ENCODE data around the gene HOXC12. TPM values are rescaled to one million over a fixed set of nuclear protein-coding genes. Genes with fewer than 3 reads are reported as not detected.
A peak's percentile ranks its signal among the peaks of the same experiment; 100 is the strongest.

HOXC12 gene
- total RNA-seq, 2 donors from 2014 or later, result not detected

DNA sequence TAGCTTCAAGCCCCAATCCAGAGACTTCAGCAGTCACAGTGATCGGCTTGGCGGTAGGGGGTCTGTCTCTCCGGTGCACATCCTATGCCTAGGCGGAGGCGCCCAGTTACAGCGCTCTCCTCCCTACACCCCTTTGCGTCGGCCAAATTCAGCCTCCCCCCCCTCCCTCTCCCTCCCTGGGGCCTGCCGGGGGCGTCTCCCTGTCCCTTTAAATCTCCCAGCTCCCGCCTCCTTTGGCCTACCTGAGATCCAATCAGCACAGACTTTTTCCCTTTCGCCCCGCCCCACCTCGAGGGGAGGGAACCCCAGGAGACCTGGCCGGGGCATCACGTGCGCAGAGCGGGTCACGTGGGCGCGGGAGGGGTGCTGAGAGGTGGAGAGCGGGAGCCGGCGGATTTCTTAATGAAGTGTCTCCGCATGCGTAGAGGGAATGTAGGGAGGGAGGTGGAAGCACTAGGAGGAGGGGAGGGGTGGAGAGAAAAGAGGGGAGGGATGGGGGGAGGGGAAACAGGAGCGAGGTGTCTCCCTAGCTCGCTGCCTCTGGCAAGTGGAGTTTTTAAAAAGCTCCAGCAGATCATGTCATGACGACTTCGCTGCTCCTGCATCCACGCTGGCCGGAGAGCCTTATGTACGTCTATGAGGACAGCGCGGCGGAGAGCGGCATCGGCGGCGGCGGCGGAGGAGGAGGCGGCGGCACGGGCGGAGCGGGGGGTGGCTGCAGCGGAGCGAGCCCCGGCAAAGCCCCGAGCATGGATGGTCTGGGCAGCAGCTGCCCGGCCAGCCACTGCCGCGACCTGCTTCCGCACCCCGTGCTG is 16.2 kb upstream of the HOXC12 start, which contains the start of gene HOXC13:
Gene HOXC13 (plus strand): TSS at position 506 of the 815 bp plus-strand sequence. CDS start 76 bp downstream, at position 582.
- Mint-ChIP-seq H3K9me3 (no peaks in the 10 kb centered on the region), H3K36me3 (peaks cover 0 to 6% of the 10 kb centered on the region in 2 donors), H3K27ac (peak within 1 kb of the TSS in 1 of 2 donors; percentile 67)
- ATAC-seq (peak in 1 of 2 donors; percentile 61), DNase-seq (ENCODE audit: low spot score in 2 of 2) (no peak)

DNA sequence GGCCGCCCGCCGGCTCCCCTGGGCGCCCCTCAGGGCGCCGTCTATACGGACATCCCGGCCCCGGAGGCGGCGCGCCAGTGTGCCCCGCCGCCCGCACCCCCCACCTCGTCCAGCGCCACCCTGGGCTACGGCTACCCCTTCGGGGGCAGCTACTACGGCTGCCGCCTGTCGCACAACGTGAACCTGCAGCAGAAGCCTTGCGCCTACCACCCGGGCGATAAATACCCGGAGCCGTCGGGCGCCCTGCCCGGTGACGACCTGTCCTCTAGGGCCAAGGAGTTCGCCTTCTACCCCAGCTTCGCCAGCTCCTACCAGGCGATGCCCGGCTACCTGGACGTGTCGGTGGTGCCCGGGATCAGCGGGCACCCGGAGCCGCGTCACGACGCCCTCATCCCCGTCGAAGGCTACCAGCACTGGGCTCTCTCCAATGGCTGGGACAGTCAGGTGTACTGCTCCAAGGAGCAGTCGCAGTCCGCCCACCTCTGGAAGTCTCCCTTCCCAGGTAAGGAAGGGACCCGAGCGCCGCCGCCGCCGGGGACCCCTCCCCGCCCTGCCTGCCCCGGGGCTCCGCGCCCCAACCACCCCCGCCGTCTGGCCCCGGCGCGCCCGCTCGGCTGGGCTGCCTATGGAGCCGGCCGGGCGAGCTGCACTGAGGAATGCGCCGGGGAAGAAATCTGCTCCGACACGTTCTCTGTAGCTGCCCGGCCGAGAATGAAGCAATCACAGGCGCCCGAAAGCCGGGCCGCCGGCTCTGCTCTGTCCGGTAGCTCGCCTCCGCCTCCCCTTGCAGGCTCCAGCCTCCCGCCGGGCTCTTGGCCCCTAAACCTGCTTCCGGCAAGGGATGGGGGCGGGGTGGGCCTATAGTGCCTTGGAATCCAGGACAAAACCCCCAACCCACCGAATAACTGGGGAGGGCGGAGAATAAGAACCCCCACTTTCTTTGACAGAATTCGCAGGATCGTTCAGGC is 15.3 kb upstream of the HOXC12 start:
- no peak for ATAC-seq
- Mint-ChIP-seq H3K9me3 (no peaks in the 10 kb centered on the region), H3K36me3 (no peaks in the 10 kb centered on the region), H3K27ac (no peak overlapping the region)
- DNase-seq (ENCODE audit: low spot score in 2 of 2), result no peak

DNA sequence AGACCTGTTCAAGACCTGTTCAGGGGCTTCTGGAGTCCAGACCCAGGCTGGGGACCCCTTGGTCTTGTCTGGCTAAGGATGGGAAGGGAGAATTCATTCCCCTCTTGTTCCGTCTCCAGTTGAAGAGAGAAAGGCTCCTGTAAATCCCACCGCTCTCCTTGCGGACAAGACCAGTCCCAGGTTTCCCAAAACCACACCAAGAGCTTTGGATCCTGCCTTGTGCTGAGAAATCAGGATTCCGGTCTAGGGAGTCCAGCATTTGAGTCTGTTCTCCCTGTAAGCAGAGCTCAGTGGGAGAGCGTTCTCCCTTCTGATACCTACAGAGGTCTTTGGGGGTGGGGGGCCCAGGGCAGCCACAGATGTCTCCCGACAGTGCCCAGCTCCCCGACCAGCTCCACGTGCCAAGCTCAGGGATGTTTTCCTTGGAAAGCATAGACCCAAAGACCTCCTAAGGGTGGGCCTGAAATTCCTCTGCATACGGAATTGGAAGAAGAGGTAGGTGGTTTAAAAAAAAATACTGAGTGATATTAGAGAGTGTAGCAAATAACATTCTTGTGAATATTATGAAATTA is 14.2 kb upstream of the HOXC12 start:
- no peak for ATAC-seq
- Mint-ChIP-seq H3K9me3 (no peaks in the 10 kb centered on the region), H3K27ac (no peak overlapping the region), H3K36me3 (no peaks in the 10 kb centered on the region)
- DNase-seq (ENCODE audit: low spot score in 2 of 2), result no peak

DNA sequence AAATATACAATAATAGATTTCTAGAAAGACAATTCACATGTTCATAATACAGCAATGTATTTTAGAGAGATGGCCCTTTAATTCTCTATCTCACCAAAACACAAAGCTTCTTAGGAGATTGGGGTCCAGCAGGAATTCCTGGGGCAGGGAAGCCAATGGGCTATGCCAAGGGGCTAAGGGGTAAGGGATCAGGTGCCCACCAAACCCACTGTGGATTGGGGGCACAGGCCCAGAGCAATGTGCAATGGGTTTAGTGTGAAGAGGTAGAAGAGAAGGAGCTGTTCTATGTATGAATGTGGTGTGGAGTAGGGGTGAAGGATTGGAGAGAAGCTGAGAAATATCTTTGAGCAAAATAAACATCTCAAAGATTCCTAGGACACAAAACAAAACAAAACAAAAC is 13.5 kb upstream of the HOXC12 start:
- H3K9me3 Mint-ChIP-seq, result no peaks in the 10 kb centered on the region
- DNase-seq (ENCODE audit: low spot score in 2 of 2) (no peak), ATAC-seq (no peak)
- H3K27ac Mint-ChIP-seq, result no peak overlapping the region
- peaks cover 0 to 6% of the 10 kb centered on the region in 2 donors for H3K36me3 Mint-ChIP-seq

DNA sequence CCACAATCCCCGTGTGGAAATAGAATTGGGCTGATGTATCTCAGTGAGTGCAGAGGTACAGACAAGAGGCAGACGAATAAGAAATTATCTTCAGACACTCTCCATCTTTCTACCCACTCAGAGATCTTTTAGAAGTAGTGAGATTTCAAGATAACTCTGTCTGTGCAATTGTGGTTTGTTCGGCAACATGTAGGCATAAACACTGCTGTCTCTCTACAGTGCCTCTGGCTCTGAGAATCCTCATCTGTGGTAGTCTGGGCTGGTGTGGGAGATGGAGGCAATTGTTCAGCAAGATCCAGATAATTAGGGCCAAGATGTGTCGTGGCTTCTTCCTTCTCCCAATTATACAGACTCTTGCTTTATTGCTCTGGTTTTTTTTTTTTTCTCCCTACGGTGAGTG is 13.0 kb upstream of the HOXC12 start:
- Mint-ChIP-seq H3K27ac (no peak overlapping the region), H3K9me3 (no peaks in the 10 kb centered on the region), H3K36me3 (peaks cover 0 to 6% of the 10 kb centered on the region in 2 donors)
- DNase-seq (ENCODE audit: low spot score in 2 of 2) (no peak), ATAC-seq (no peak)

DNA sequence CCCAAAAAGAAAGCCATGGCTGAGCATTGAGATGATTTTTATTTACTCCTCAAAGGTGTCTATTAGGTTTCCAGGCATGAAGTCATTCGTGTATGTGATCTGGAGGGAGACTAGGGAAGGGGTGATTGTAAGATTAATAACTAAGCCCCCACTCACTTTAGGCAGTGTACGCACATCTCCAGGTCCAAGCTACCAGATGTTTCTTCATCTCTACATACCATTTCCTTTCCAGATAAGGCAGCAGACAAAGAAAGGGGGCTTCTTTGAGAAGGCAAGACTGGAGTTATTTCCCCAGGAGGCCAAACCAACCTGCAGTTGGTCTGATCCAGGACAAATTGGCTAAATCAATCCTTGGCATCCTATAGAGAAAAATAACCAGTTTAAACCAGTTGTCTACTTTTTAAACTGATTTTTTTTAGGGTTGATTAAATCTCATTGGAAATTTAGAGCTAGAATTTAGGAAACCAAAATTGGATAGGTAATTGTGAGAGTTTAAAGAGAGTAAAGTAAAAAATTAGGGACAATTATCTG is 12.2 kb upstream of the HOXC12 start:
- DNase-seq (ENCODE audit: low spot score in 2 of 2), result no peak
- Mint-ChIP-seq H3K9me3 (no peaks in the 10 kb centered on the region), H3K36me3 (peaks cover 0 to 6% of the 10 kb centered on the region in 2 donors), H3K27ac (no peak overlapping the region)
- no peak for ATAC-seq

DNA sequence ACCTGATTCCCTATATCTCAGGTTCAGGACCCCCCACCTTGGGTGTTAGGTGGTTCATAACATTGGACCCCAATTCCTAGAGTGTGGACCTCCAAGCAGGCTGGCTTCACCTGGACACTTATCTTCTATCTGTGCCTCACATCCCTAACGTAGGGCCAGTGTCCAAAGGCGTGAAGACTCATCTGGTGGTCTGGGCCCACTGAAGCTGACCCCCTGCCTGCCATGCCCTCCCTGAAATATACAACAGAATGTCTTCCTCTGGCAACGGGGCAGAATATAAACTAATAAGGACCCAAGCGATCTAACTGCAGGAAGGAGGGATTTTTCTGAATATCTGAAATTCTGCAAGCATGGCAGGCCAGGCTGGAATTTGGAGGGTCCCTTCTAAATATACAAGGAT is 10.5 kb upstream of the HOXC12 start:
- no peak for ATAC-seq
- peaks cover 0 to 6% of the 10 kb centered on the region in 2 donors for H3K36me3 Mint-ChIP-seq
- H3K9me3 Mint-ChIP-seq, result no peaks in the 10 kb centered on the region
- H3K27ac Mint-ChIP-seq, result no peak overlapping the region
- no peak for DNase-seq (ENCODE audit: low spot score in 2 of 2)

DNA sequence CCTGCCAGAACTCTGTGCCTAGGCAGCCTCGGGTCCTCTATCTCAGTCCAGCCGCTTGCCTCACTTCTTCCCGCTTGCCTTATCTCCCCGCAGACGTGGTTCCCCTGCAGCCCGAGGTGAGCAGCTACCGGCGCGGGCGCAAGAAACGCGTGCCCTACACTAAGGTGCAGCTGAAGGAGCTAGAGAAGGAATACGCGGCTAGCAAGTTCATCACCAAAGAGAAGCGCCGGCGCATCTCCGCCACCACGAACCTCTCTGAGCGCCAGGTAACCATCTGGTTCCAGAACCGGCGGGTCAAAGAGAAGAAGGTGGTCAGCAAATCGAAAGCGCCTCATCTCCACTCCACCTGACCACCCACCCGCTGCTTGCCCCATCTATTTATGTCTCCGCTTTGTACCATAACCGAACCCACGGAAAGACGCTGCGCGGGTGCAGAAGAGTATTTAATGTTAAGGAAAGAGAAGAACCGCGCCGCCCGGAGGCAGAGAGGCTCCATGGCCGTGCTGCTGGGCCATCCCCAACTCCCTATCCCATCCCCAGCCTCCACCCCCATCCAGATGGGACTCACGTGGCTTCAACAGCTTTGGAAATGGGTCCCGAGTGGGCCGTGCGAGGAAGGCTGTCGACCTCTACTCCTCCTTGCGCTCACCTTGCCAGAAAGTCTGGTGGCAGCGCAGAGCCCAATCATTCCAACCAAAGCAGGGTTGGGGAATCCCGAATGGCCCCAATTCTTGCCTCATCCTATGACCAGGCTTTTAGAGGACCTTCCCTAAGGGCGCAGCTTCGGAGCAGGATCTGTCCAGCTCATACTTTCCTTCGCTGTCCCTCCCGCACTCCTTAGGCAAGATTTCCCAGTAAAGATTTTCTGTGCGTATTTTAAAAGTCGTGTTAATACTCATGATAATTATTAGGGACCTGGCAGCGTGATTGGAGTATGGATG is 9.5 kb upstream of the HOXC12 start:
- DNase-seq (ENCODE audit: low spot score in 2 of 2) (no peak), ATAC-seq (no peak)
- Mint-ChIP-seq H3K9me3 (no peaks in the 10 kb centered on the region), H3K27ac (no peak overlapping the region), H3K36me3 (peaks cover 0 to 6% of the 10 kb centered on the region in 2 donors)

DNA sequence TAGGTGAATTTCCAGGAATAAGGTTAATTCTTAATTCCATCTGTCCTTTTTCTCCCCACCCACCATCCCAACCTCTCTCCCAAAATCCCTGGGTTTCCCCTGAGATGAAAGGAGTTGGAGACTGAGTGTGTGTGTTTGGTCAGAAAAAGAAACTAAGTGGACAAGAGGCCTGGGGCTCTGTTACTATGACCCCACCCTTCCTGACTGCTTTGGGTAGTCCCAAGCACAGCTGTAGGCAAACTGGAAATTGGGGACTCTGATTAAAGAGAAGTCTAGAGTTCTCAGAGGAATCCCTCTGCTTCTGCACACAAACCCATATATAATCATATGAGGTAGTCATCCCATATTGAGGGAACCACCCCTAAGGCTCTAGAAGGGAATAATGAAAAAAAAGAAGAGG is 7.0 kb upstream of the HOXC12 start:
- H3K9me3 Mint-ChIP-seq, result no peaks in the 10 kb centered on the region
- peaks cover 0 to 20% of the 10 kb centered on the region in 2 donors for H3K36me3 Mint-ChIP-seq
- DNase-seq (ENCODE audit: low spot score in 2 of 2), result no peak
- H3K27ac Mint-ChIP-seq, result no peak overlapping the region
- no peak for ATAC-seq

DNA sequence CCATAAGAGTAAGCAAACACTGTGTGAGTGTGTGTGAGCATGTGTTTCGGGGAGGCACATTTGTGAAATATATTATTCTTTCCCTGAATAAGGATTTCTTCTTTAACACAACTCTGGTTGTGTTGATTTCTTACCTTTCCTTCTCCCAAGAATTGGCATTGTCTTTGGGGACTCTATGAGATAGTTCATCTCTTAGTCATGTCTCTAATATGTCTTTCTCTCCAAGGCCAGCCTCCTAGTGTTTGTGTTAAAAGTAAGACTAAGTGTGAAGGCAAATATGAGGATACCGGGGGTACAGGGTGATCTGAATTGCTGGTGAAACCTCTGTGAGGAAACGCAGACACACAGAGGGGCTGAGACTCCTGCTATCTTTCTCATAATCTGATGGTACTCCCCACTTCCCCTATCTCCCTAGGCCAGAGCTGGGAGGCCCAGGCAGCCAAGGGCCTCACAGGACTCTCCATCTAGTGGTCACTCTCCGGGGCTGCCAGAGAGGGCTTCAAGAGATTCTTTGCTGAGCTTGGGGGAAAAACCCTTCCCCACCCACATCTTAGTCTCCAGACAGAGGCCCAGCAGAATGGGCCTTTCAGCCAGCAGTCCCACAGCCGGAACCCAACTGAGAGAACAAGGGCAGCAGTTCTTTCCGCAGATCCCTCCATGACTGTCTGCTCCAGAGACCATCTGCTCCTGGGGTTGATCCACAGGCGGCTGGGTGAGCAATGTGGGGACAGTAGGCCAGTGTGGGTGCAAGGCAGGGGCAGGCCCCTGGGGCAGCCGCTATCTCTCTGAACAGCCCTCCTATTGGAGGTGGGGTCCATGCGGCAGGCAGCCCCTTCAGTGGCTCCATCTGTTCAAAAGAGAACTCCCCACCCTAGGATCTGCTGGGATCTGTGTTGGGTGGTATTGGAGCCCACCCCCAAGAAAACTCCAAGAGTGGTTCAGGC is 5.8 kb upstream of the HOXC12 start:
- H3K27ac Mint-ChIP-seq, result no peak overlapping the region
- peaks cover under 1 to 28% of the 10 kb centered on the region in 2 donors for H3K36me3 Mint-ChIP-seq
- DNase-seq (ENCODE audit: low spot score in 2 of 2) (no peak), ATAC-seq (no peak)
- H3K9me3 Mint-ChIP-seq, result no peaks in the 10 kb centered on the region

DNA sequence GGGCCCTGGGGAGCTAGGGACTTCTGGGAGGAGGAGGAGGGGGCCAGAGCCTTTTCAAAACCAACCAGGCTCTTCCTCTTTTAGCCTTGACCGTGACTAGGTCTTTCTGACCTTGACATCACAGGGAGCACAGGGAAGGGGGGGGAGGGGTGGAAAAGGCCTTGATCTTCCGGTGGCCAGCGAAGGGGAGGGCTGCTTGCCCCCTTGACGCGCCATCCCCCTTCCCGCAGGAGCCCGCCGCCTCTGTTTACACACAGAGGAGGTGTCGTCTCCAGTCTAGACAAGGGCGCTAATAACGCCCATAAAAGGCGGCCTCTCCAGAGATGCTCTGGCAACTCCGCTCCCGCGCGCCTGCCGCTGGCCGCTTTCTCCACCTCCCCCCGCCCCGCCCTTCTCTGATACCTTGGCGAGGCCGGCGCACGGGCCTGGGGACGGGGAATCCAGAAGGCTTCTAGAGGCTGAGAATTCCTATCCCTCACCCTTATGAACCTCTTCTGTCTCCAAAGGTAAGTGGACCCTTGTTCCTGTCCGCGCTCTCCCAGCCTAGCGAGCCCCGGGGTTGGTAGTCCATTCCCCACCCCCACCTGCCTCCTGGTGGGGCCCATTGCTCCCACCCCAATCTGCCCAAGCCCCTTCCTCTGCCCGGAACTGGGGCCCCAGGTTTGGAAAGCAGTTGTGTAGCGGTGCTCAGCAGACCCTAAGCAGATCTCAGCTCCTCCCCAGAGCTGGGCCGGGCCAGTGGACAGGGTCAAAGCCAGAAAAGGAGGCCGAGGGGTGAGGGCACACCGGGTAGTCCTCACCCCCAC is 4.9 kb upstream of the HOXC12 start:
- ATAC-seq (no peak), DNase-seq (ENCODE audit: low spot score in 2 of 2) (no peak)
- Mint-ChIP-seq H3K27ac (no peak overlapping the region), H3K9me3 (no peaks in the 10 kb centered on the region), H3K36me3 (peaks cover 5 to 32% of the 10 kb centered on the region in 2 donors)

DNA sequence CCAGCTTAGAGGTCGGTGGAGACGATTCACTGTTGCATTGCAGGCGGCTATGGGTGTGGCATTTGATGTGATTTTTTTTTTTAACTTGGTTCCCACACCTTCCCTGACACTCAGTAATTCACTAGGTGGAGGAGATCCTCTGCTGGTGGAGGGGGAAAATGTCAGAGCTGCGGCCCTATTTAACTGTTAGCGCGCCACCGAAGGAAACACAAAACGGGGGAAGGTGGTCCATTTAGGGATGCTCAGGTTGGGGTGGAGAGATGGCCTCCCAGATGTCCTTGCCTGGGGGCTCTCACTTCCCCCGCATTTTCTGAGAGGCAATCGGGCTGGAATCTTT is 4.3 kb upstream of the HOXC12 start:
- no peak for ATAC-seq
- Mint-ChIP-seq H3K27ac (no peak overlapping the region), H3K9me3 (no peaks in the 10 kb centered on the region), H3K36me3 (peaks cover 5 to 32% of the 10 kb centered on the region in 2 donors)
- no peak for DNase-seq (ENCODE audit: low spot score in 2 of 2)

DNA sequence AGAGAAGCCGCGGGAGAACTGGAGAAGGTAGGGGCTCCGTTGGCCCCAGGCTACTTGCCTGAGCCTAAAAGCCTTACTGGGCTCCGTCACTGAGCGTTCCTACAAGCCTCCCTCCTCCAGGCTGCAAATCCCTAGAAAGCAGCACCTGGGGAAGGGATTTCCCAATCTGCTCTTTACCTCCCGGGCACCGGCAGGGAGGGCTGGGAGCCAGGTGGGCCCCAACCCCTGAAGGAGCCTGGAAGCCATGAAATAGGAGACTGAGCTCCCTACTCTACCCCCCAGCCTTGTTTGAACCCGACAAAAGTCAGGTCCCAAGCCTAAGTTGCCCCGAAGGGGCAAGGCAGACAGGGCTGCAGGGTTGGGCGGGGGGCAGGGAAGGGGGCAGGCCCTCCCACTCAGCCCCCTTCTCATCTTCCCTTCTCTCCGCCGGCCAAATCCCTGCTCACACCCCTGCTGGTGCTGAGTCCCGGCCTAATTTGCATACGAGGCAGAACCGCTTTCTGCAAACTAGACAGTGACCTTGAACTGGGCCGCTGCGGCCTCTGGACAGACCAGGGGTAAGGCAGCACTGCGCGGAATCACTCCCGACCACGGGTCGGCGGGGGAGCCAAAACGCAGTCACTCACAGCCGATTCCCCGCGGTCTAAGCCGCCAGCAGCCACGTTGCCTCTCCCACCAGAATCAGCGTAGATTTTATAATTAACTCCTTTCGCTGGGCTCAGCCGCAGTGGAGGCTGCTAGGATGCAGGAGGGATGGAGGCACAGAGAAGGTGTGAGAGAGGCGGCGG is 3.7 kb upstream of the HOXC12 start:
- ATAC-seq (no peak), DNase-seq (ENCODE audit: low spot score in 2 of 2) (no peak)
- peaks cover 5 to 28% of the 10 kb centered on the region in 2 donors for H3K36me3 Mint-ChIP-seq
- H3K9me3 Mint-ChIP-seq, result no peaks in the 10 kb centered on the region
- H3K27ac Mint-ChIP-seq, result peak overlapping the region in 1 of 2 donors; percentile 87

All from activated naive CD4-positive, alpha-beta T cell treated with anti-CD3 and anti-CD28 coated beads, Interleukin-2, amount 50 U/mL, for 72 hours (primary cell).